OCI-M2 (cell line): ENCODE results near the gene TNFAIP8.

Source experiments
- DNase-seq: peaks from one replicate; lab custom pipeline; 2025; ENCODE audit not compliant: unreplicated experiment; lab: John Stamatoyannopoulos, UW

The TNFAIP8 gene

GRCh38 chr5:119365847-119366539, 10.2 kb downstream of the TNFAIP8 start:
- DNase-seq: no peak

- DNase-seq: no peak
Observed at GRCh38 chr5:119366540-119366881, 10.7 kb downstream of the TNFAIP8 start.

DNA sequence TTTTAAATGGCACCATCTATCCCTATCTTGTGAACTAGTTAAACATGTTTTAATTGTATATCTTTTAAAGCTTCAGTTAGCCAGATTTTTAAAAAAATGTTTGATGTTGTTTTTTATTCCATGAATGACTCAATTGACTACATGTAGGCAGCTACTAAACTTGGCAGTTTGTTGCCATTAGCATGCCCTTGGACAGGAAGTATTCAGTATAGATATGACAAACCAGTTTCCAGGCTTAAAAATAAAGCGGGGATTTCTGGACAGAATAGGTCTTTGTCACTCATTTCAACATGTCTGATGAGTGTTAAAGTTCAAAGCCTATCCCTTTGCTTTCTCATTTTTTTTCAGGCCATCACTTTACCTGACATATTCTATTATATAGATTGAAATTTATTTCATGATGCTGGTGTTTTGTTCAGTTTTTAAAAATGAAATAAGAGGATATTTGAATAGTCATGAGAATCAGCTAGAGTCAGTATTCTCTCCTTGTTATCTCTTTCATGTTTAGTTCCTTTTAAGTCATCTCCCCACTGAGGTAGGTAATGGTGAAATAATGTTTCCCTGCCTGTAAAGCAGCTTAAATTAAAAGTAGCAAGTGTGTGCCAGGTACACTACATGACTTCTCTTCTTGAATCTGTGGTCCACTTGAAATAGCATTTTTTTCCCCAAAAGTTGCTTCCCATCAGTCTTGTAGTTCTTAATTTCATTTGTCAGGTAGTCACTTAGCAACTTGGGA, 11.9 kb downstream of the TNFAIP8 start:
- no peak for DNase-seq

DNA sequence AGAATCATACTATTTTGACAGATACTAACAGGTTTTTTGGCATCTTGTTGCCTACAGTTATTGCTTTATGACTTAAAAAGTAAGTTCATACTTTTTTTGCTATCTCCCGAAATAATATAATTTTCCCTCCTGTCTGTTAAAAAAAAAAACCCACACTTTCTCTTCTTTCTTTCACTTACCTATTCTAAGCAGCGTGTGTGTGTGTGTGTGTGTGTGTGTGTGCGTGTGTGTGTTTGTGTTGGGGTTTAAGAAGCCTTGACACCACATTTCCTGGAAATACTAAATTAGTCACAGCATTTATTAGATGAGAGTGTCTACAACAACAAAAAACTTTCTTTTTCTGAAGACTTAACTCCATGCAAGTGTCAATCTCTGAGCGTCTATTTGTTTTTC, 12.4 kb downstream of the TNFAIP8 start:
- DNase-seq: no peak

GRCh38 chr5:119370486-119370885, 14.7 kb downstream of the TNFAIP8 start:
- no peak for DNase-seq

- DNase-seq: no peak
Observed at GRCh38 chr5:119371146-119371545, 15.3 kb downstream of the TNFAIP8 start.

DNA sequence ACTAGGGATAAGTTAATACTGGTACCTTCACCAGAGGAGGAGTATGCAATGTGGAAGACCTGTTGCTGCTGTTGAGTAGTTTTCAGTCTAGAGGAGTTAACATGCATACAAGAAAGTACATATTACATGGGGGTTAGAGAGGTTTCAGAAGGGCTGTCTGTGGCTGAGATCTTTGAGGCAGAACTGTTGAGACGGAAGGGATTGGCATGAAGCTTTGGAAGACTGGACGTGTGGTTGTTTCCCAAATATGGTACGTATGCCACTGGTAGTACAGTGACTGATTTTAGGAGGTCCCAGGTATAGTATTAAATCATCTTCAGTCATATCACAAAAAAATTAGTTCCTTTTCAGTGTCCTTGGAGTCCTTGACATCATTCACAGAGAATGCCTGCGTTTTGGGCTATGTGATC, 17.6 kb downstream of the TNFAIP8 start:
- no peak for DNase-seq

GRCh38 chr5:119374901-119375300, 19.1 kb downstream of the TNFAIP8 start:
- DNase-seq: no peak

GRCh38 chr5:119377066-119377465, 21.2 kb downstream of the TNFAIP8 start:
- no peak for DNase-seq

DNA sequence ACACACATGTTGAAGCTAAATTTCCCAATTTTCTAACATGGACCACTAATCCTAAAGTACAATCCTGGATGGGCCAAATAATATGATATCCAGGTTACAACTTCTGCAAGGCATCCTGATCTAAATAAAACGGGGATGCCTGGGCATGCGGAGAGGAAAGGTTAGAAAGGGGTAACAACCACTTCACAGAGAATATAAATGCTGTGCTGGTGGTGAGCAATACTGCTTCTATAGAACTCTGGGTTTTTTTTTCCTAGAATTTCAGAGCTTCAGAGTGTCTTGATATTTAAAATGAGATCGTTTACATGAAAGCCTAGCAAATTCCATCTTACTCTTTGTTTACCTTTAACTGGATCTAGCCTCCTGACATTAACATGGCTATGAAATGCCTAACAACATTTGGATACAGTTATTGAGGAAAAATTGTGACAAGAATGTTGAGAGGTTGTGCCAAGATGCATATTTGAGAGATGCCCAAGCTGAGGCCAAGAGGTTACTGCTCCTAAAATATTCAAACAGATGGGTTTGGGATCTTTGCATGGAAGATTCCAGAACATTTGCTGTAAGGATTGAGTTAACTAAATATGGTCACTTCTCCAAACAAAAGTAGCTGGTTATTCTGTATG, 22.4 kb downstream of the TNFAIP8 start:
- DNase-seq: no peak

GRCh38 chr5:119379096-119379495, 23.3 kb downstream of the TNFAIP8 start:
- DNase-seq: no peak

DNA sequence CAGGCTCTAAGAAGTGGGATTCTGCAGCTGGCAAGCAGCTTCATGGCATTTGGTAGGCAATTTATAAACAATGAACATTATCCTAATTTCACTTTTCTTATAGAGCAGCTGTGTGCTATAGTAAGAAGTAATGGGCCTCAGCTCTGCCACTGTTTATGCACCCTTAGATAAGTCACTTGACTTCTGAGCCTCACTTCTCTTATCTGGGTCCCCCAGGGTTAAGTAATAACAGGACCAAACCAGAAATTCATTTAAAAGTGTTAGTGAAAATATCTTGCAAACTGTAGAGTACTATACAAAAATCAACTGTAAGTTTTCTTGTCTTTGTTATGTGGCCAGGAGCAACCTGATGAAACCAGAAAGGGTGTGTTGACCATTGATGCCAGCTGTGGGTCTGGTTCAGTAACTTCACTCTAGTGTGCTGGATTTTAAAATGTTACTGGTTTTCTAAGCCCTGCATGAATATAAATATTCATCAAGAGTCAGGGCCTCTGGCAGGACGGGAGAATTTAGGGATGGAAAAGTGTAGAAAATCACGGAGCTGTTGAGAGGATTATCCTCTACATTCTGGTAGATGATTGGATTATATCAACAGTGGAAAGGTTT, 24.2 kb downstream of the TNFAIP8 start:
- no peak for DNase-seq

- DNase-seq: no peak
Observed at GRCh38 chr5:119382169-119382568, 26.4 kb downstream of the TNFAIP8 start.

DNA sequence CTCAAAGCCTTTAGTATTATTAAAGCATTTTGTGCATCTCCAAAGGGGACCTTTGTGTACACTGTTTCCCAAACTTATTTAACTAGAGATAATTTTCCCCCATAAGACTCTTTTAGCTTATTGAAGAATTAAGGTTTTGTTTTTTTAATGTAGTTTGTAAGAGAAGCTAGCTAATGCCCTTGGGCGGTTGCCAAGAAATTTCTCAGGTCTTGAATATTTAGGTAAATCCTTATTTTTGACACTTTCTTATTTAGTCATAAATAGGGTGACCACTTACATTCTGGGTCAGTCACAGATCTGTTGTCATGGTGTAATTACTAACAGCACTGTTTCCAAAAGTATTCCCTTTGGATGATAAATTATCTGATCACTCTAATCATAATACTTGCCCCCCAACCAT, 27.2 kb downstream of the TNFAIP8 start:
- no peak for DNase-seq

DNA sequence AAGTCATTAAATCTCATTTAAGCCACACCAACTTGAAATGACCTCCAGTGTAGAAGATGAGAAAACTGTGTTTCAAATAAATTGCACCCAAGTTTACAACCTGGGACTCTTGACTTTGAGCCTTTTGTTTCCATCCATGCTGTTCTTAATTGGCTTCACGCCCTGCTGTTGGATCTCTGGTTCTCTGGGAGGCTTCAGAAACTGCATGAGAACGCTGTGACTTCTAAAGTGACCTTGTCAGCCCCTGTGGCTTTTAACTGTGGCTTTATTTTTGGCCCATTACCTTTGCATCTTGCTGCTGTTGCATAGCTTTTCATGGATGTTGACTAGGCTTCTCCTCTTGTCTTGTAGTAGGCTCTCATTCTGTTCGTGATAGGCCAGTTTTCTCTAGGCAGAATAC, 29.3 kb downstream of the TNFAIP8 start:
- no peak for DNase-seq

DNA sequence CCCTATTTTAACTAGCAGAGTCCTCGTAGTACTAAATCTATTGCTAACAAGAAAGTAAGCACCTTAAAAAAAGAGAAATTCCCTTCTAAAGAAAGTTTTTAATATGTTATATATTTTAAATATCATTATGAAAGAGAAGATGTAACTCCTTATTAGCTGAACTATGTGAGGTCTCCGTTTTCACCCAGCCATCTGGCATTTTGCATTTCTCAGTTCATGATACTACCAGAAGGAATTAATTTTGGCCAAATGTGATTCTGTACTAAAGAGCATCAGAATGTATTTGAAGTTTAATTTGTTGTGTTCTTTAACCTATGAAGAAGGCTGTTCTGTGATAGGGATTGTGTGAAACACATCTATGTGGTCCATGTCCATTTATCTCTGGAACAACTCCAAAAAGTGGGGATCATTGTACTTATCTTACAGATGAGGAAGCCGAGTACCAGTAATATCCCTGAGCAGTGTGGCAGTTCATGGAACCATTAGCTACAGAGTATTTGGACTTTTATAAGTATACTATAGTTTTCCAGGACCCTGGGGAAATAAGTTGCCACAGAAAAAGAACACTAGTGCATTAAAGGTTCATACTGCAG, 29.8 kb downstream of the TNFAIP8 start:
- no peak for DNase-seq

GRCh38 chr5:119386596-119387344, 31.0 kb downstream of the TNFAIP8 start:
- no peak for DNase-seq

DNA sequence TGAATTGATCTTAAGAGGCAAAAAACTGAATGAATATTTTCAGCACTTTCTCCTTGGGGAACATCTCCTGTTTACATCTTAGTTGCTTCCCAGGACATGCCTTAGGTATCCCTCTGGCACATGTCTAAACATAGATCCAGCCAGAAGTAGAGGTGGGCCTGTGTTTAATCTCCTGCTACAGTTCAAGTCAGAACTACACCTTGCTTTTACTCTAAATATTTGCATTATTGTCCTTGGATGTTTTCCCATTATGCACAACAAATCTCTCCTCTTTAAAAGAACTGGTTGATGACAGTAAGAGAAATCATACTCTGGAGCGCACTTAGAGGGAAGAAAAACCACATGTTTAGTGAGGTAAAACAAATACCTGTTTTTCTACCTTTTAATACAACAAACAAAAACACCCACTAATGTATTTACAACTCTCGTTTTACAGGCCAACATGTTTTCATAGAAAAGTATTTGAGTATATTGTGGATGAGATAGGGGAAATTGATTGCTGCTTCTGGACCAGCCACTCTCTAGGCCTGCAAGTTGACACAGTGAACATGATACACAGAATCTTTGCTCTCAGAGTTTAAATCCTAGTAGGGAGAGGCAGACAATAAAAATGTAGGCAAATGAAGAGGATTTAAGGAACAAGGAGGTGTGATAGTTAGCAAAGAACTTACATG, 32.3 kb downstream of the TNFAIP8 start:
- no peak for DNase-seq

DNA sequence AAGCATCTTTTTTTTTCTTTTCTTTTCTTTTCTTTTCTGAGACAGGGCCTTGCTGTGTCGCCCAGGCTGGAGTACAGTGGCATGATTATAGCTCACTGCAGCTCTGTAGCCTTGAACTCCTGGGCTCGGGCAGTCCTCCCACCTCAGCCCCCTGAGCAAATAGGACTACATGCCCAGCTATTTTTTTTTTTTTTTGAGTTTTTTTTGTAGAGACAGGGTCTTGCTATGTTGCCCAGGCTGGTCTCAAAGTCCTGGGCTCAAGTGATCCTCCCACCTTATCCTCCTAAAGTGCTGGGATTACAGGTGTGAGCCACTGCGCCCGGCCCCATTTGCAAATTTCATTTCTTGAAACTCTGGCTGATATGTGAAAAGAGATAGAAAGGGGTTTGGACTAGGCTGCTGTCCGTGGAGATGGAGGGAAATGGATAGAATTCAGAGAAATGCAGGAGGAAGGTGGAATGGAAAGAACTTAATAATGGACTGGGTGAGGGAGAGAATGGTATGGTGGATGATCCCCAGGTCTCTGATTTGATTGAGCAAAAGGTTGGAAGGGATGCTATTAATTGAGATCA, 32.9 kb downstream of the TNFAIP8 start:
- DNase-seq: no peak
